HUES48 (cell line): ENCODE results near the gene SFXN5.

ENCODE experiments used
- H3K27ac ChIP-seq: one replicate; pipeline ENCODE4 v1.7.0; 2013; ENCODE audit warnings: low read depth, low read length, inconsistent platforms
- H3K27me3 ChIP-seq: 2 replicates; pipeline ENCODE4 v1.6.1; 2013; ENCODE audit warnings: mild to moderate bottlenecking, low read length; ENCODE audit not compliant: control insufficient read depth, insufficient read depth
- H3K36me3 ChIP-seq: 2 replicates; pipeline ENCODE4 v1.6.1; 2013; ENCODE audit warnings: low read length; ENCODE audit not compliant: control insufficient read depth, insufficient read depth
- H3K4me1 ChIP-seq: 2 replicates; pipeline ENCODE4 v1.6.1; 2013; ENCODE audit warnings: mild to moderate bottlenecking, low read length; ENCODE audit not compliant: control insufficient read depth, insufficient read depth
- H3K4me3 ChIP-seq: 2 replicates; pipeline ENCODE4 v1.5.1; 2013; ENCODE audit warnings: mild to moderate bottlenecking, low read depth, low read length
- H3K9ac ChIP-seq: 2 replicates; pipeline ENCODE4 v1.6.1; 2013; ENCODE audit warnings: mild to moderate bottlenecking, low read depth, low read length, moderate library complexity
- H3K9me3 ChIP-seq: 2 replicates; pipeline ENCODE4 v1.6.1; 2013; ENCODE audit warnings: low read length; ENCODE audit not compliant: control insufficient read depth, insufficient read depth

The SFXN5 gene

DNA sequence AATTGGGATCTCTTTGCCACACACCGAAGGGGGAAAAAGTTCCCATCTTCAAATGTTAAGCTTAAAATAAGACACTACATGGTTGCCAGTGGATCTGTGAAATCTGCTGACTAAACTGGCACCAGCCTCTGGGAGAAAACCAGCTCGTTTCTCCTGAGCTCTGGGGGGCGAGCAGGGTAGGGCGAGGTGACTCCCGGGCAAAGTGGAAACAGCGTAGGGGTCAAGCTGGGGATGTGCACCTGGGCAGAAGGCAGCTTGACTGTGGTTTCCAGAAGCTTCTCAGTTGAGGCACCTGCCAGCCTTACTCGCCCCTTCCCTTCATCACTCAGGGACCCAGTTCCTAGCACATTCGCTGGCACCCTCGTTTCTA lies 62.8 kb downstream of the SFXN5 start:
- Histone ChIP-seq H3K9ac (no peak overlapping the region), H3K9me3 (no peaks in the 10 kb centered on the region)

DNA sequence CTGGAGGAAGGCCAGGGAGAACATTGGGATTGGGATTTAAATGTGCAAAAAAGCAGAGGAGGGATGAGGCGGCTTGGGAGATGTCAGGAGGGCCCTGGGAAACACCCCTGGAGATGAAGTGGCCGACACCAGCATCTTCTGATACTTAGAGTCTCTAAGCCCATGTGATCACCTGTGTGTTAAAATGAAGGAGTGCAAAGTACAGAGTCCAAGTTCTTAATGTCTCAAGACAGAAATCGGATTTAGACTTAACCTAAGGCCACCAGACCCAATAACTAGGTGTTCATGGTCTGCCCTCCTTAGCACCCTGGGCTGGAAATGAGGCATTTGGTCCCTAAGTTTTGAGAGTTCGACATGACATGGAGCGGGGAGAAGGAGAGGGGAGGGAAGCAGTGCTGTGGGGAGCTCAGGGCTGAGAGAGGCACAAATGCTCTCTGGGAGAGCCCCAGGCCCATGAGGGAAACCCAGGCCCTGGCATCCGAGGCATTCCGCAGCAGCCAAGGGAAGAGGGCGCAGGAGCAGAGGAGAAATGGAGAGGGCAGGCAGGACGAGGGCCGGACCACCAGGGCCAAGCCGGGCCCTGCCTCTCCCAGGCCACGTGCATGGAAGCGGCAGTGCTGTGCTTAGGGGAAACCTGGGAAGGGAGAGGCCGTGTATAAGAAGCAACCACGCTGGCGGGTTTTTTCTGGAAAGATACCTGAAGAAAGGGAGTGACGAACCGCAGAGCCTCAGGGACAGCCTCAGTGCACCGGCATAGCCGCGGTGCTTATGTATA lies 63.3 kb downstream of the SFXN5 start:
- H3K4me1 ChIP-seq: no peaks in the 10 kb centered on the region; the same call in 1 of the 2 replicates
- 0 out of 2 replicates have a peak, but pooled peaks cover 4% of the 10 kb centered on the region for H3K36me3 ChIP-seq
- H3K9ac ChIP-seq: no peak overlapping the region
- H3K27me3 ChIP-seq: no peaks in the 10 kb centered on the region
- no peak overlapping the region for H3K27ac ChIP-seq
- H3K4me3 ChIP-seq: no peak overlapping the region
- no peaks in the 10 kb centered on the region for H3K9me3 ChIP-seq

More for the DNA sequence above, 62.8 kb downstream of the SFXN5 start:
- Histone ChIP-seq H3K4me3 (no peak overlapping the region), H3K4me1 (no peaks in the 10 kb centered on the region; the same call in 1 of the 2 replicates), H3K36me3 (0 out of 2 replicates have a peak, but pooled peaks cover 4% of the 10 kb centered on the region), H3K27me3 (no peaks in the 10 kb centered on the region), H3K27ac (no peak overlapping the region)

DNA sequence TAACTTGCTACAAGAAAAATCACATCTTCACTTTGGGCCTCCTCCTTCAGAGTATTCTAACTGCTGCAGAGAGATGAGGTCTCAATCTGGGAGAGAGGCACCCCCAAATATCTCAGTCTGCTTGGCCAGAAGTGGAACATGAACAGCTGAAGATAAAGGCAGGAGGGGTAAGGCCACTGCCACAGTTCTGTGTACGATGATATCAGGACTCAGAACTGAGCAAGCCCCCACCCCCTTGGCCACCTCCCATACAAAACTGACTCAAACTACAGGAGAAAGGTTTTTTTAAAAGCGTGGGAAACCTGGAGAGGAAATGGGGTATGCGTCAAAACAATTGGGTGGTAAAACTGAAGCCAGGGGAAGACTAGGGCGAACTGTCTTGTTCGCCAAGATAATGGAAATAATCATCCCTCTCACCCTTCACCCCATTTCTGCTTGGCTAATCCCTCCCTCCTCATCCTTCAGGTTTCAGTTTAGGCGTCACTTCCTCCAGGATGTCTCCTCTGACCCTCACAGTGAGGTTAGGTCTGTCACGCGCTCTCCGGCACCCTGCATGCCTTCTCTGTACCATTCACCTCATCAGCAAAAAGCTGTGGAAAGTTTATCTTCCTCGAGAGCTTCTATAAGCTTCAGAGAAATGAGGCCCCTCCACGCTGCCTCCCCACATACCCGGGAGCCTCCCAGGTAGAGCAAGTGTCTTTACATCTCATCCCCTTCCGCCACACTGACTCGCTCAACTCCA lies 64.4 kb downstream of the SFXN5 start:
- H3K4me1 ChIP-seq: no peaks in the 10 kb centered on the region; the same call in 1 of the 2 replicates
- no peak overlapping the region for H3K9ac ChIP-seq
- no peak overlapping the region for H3K27ac ChIP-seq
- H3K27me3 ChIP-seq: no peaks in the 10 kb centered on the region
- H3K4me3 ChIP-seq: no peak overlapping the region
- no peaks in the 10 kb centered on the region for H3K9me3 ChIP-seq
- 0 out of 2 replicates have a peak, but pooled peaks cover 4% of the 10 kb centered on the region for H3K36me3 ChIP-seq

DNA sequence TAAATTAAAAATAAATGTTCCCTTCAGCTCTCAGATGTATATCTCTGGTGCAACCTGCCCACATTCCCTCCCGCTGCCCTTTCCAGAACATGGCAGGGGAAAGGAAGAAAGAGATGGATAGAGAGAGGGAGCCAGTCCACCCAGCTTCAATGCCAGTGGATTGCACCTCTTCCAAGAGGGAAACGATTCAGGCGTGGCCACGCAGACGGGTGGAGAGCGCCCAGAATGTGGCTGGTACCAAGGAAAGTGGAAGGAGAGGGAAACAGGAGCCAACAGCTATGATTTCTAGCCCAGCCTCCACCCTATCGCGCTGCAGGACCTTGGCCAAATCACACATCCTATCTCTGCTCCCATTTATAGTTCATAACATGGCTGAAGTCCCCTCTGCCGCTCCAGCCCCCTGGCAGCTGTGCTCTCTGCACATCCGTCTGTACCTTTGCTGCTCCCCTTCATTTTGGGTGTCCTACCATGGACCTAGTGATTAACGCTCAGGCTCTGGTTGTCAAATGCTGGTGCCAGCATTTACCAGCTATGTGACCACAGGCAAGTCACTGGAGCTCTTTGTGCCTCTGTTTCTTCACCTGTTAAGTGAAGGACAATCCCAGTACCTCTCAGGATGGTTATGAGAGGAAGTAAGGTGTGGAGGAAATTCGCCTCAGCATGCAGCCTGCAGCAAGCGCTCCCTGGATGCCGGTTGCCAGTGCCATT lies 66.5 kb downstream of the SFXN5 start:
- H3K36me3 ChIP-seq: 0 out of 2 replicates have a peak, but pooled peaks cover 4% of the 10 kb centered on the region
- H3K27ac ChIP-seq: no peak overlapping the region
- H3K9me3 ChIP-seq: no peaks in the 10 kb centered on the region
- H3K4me3 ChIP-seq: no peak overlapping the region
- no peaks in the 10 kb centered on the region for H3K4me1 ChIP-seq
- no peak overlapping the region for H3K9ac ChIP-seq
- H3K27me3 ChIP-seq: no peaks in the 10 kb centered on the region

DNA sequence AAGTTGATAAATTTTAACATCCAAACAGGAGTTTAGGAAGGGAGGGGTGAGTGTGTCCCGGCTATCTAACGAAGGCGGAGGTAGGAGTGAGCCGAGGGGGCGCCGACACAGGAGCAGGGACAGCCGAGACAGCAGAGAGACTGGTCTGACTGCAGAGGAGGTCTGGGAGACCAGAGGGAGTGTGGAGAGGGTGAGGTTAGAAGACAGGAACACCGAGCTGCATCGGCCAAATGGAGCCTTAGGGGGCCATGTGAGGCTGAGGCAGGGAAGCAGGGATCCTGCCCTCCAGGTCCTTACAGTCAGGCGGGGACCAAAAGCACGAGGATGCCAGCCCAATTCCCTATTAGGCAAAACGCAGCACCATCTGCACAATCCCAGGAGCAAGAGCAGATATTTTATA lies 67.0 kb downstream of the SFXN5 start:
- Histone ChIP-seq H3K9ac (no peak overlapping the region), H3K4me3 (no peak overlapping the region), H3K4me1 (no peaks in the 10 kb centered on the region), H3K27me3 (no peaks in the 10 kb centered on the region), H3K36me3 (0 out of 2 replicates have a peak, but pooled peaks cover 4% of the 10 kb centered on the region), H3K9me3 (no peaks in the 10 kb centered on the region), H3K27ac (no peak overlapping the region)

DNA sequence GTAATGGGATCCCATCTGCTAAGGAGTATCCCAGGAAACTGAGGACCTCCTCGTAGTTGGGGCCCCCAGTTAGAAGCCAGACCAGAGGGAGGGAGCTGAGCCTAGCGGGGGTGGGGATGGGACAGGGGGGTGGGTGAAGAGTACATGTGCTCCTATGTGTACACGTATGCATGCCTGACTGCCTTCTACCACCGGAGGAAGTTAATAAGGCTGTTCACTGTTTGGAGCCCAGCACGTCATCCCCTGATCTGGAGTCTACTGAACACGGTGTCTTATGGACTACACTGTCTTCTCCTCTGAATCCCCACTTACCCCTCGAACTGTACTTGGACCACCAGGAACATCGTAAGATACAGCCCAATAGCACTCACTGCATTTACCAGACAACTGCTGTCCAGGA lies 68.5 kb downstream of the SFXN5 start:
- H3K27me3 ChIP-seq: no peaks in the 10 kb centered on the region
- H3K27ac ChIP-seq: no peak overlapping the region
- 0 out of 2 replicates have a peak, but pooled peaks cover 4% of the 10 kb centered on the region for H3K36me3 ChIP-seq
- no peak overlapping the region for H3K9ac ChIP-seq
- H3K4me1 ChIP-seq: no peaks in the 10 kb centered on the region
- H3K4me3 ChIP-seq: no peak overlapping the region
- no peaks in the 10 kb centered on the region for H3K9me3 ChIP-seq

DNA sequence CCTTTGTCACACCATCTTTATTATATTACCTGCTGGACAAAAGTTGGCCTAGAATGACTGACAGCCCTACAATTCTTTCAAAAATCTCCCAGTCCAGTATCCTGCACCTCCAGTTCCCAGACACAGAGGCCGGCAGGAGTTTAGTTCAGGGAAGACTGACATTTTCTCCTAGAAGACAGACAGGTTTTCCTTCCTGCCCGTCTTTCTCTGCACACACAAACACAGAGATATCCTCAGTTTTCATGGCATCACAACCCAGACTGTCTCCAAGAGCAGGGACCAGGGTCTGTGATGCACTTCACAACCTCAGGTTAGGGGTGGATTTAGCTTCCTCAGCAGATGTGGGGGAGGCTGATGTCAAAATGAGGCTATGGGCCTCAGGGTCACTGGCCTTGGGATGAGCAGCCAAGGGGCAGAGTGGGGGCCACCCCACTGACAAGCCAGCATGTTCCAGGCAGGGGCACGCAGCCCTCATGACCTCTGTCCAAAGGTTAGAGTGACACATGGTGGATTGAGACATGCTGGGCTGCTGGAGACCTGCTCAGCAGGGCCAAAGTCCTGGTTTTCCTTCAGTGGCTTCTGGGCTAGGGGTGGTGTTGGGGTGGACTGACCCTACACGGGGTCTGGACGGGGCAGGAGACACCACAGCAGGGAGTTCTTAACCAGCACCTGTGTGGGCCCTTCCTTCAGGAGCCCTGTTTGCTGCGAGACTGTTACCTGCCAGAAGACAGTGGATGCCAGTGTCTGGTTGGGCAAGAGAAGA lies 70.5 kb downstream of the SFXN5 start:
- H3K27me3 ChIP-seq: no peaks in the 10 kb centered on the region
- H3K4me1 ChIP-seq: no peaks in the 10 kb centered on the region
- no peak overlapping the region for H3K4me3 ChIP-seq
- H3K9me3 ChIP-seq: no peaks in the 10 kb centered on the region
- no peak overlapping the region for H3K27ac ChIP-seq
- 0 out of 2 replicates have a peak, but pooled peaks cover 4% of the 10 kb centered on the region for H3K36me3 ChIP-seq
- no peak overlapping the region for H3K9ac ChIP-seq

DNA sequence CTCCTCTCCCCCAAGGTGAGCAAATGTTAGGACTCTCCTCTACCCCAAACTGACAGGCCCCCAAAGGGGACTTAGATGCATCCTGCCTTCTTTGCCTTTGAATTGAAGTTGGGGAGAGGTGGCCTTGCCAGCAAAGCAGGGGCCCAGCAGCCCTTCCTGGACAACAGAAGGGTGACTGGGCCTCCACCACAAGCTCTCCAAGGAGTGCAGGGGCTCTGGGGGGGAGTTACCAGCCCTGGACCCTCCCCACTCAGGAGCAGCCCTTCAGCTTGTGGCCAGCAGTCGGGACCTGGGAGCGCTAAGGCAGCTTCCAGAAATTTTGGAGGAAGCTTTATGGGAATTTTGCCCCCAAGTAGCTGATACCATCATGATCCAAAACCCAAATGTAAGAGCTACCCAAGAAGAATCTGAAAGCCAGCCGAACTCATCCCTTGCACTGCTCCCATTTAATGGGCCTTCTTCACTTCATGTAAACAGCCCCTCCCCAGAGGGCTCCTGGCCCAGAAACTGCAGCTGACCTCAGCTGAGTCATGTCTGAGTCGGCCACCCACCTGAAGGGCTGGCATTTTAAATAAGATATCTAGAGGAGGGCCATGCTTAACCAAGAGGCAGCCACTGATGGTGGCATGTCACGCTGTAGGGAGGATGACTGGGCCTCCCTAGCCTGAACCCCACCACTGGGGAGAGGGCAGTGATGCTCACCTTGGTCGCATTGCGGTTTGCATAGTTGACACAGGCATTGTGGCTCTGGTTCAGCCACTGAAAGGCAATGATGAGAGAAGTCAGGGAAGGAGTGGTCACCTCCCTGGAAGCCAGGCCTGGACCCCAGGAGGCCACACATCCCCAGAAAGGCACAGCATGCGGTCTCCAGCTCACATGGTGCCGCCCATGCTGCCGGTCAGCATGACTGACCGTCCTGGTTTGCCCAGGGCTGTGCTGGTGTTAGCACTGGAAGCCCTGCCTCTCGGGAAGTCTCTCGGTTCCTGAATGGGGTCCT lies 71.5 kb downstream of the SFXN5 start:
- Histone ChIP-seq H3K4me3 (no peak overlapping the region), H3K9me3 (no peaks in the 10 kb centered on the region), H3K36me3 (0 out of 2 replicates have a peak, but pooled peaks cover under 1% of the 10 kb centered on the region), H3K27ac (no peak overlapping the region), H3K9ac (no peak overlapping the region), H3K4me1 (no peaks in the 10 kb centered on the region), H3K27me3 (no peaks in the 10 kb centered on the region)

DNA sequence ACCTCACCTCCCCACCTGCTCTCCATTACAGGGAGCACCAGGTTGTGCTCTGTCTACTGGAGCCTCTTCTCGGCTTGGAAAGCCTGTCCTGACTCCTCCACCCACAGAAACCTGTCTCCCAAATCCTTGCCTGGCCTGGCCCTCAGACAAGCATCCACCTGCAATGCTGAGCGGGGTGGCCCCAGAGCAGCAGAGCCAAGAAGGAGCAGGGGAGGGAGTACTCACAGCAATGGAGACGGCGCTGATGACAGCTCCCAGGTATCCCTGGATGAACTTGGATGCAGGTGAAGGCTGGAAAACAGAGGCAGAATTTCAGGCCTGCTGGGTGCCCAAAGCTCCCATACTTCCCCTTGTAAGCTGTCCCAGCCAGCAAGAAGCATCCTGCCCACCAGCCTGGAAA lies 72.8 kb downstream of the SFXN5 start:
- no peaks in the 10 kb centered on the region for H3K9me3 ChIP-seq
- no peak overlapping the region for H3K4me3 ChIP-seq
- H3K27me3 ChIP-seq: no peaks in the 10 kb centered on the region
- H3K36me3 ChIP-seq: no peaks in the 10 kb centered on the region
- H3K4me1 ChIP-seq: no peaks in the 10 kb centered on the region
- no peak overlapping the region for H3K27ac ChIP-seq
- H3K9ac ChIP-seq: no peak overlapping the region
